Esophagus muscularis mucosa (tissue), 4 donors: Measurements from ENCODE around the gene HOTAIR. TPM values are rescaled to one million over a fixed set of nuclear protein-coding genes. Genes with fewer than 3 reads are reported as not detected.

Experiments used
- DNase-seq: peaks from one replicate; pipeline ENCODE4 v3.0.0-alpha.2; 2017; ENCODE audit errors: extremely low spot score
- H3K27ac ChIP-seq, 4 donors: fragments of 200-600 bp; sonication (generic); replicated peaks in 1 of 4; 1 replicate in 3 of 4; 2 replicates in 1 of 4; pipeline ENCODE4 v1.5.1; 2016 to 2019; ENCODE audit warnings: mild to moderate bottlenecking in 1 of 4
- H3K27me3 ChIP-seq, 4 donors: fragments of 200-600 bp; sonication (generic); one replicate each; pipeline versions ENCODE4 v1.5.1 to v1.6.0; 2016 to 2019
- H3K36me3 ChIP-seq, 4 donors: fragments of 200-600 bp; sonication (generic); one replicate each; pipeline ENCODE4 v1.5.1; 2016 to 2019
- H3K4me1 ChIP-seq, 4 donors: fragments of 200-600 bp; sonication (generic); one replicate each; pipeline ENCODE4 v1.5.1; 2016 to 2019
- H3K4me3 ChIP-seq, 4 donors: fragments of 200-600 bp; sonication (generic); 1 replicate in 2 of 4; 2 replicates in 2 of 4; pipeline ENCODE4 v1.5.1; 2016 to 2019; ENCODE audit warnings: mild to moderate bottlenecking in 4 of 4, moderate library complexity in 1 of 4
- H3K9me3 ChIP-seq, 4 donors: fragments of 200-600 bp; sonication (generic); 1 replicate in 3 of 4; 2 replicates in 1 of 4; pipeline ENCODE4 v1.5.1; 2016 to 2019
- EP300 ChIP-seq: sonication (generic); formaldehyde crosslinking; IDR thresholded peaks from one replicate; pipeline ENCODE4 v1.6.1; 2017; ENCODE audit warnings: antibody characterized with exemption
- POLR2A ChIP-seq: fragments of 450-650 bp; IDR thresholded peaks from one replicate; pipeline ENCODE4 v1.6.1; 2017; ENCODE audit warnings: antibody characterized with exemption, moderate library complexity, mild to moderate bottlenecking, low read depth
- POLR2AphosphoS5 ChIP-seq, 2 donors: sonication (generic); formaldehyde crosslinking; IDR thresholded peaks; one replicate each; pipeline ENCODE4 v1.6.1; 2017; ENCODE audit warnings: antibody characterized with exemption in 2 of 2
- WGBS: methylation state at CpG from one replicate; pipeline ENCODE4 v1.1.5; 2018; 5-methylcytosine and 5-hydroxymethylcytosine counted together
- intact Hi-C: fragments of 100-400 bp; cut with DNase I; formaldehyde crosslinking; loops from one replicate; pipeline ENCODE4 v1.15.1; 2023
- total RNA-seq, 4 donors: library from RNA; depleted of rRNA; stranded (reverse); fragments of >200 nt; gene quantifications; one replicate each; pipeline versions ENCODE4 v1.1.0 to v1.2.1, GENCODE V29; 2016
- TF ChIP-seq, protein P1 (sequence below), 3 experiments: fragments of 200-600 bp in 2 of 3; fragments of 450-650 bp in 1 of 3; sonication (generic) in 2 of 3; IDR thresholded peaks; one replicate each; pipeline ENCODE4 v1.5.1; 2017 to 2019; ENCODE audit warnings: antibody characterized with exemption in 3 of 3, mild to moderate bottlenecking in 2 of 3, moderate library complexity in 1 of 3

Gene HOTAIR
- total RNA-seq, 4 donors from 2014 or later, result not detected

DNA sequence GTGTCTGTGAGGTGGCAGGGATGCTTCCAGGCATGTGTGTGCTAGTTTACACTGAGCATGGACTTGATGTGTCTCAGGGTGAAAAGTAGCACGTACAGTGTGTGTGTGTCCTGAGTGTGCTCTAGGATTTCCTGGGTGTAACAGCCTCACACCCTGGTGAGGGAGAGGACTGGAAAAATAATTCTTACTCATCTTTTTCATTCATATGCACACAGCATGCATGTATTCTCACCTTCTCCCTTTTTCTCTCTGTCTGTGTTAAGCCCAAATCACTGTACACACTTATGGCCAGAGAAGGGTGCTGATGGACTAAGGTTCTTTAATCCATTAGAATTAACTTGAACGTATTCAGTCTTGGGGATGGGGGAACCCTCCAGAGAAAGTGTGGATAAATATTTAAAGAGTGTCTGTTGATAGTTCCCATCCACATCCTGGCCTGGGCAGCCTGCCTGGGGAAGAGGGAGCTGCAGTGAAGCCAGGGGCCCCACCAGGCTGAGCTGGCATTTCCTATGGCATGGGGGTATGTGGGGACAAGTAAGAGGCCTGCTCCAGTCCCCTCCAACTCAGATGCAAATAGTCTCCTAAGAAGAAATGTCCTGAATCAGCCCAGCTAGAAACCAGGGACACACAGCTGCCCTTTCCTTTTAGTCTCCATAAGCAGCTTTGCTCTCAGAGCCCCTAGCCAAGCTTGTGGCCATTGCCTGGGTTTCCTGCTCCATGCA is 32.9 kb upstream of the HOTAIR start:
- Histone ChIP-seq H3K27ac (no peak overlapping the region), H3K27me3 (peaks cover 11 to 99% (median 90%) of the 10 kb centered on the region in 4 donors), H3K4me1 (peaks cover 16 to 42% (median 27%) of the 10 kb centered on the region in 4 donors), H3K4me3 (no peak overlapping the region), H3K36me3 (no peaks in the 10 kb centered on the region), H3K9me3 (no peaks in the 10 kb centered on the region)
- WGBS, result 82% methylated on average over 2 of the region's 2 CpGs
- no peak for TF ChIP-seq POLR2A
- TF ChIP-seq, protein P1, sequence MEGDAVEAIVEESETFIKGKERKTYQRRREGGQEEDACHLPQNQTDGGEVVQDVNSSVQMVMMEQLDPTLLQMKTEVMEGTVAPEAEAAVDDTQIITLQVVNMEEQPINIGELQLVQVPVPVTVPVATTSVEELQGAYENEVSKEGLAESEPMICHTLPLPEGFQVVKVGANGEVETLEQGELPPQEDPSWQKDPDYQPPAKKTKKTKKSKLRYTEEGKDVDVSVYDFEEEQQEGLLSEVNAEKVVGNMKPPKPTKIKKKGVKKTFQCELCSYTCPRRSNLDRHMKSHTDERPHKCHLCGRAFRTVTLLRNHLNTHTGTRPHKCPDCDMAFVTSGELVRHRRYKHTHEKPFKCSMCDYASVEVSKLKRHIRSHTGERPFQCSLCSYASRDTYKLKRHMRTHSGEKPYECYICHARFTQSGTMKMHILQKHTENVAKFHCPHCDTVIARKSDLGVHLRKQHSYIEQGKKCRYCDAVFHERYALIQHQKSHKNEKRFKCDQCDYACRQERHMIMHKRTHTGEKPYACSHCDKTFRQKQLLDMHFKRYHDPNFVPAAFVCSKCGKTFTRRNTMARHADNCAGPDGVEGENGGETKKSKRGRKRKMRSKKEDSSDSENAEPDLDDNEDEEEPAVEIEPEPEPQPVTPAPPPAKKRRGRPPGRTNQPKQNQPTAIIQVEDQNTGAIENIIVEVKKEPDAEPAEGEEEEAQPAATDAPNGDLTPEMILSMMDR (IDR thresholded peaks at IDR 0.05), result no peak
- no peak for TF ChIP-seq POLR2AphosphoS5 (IDR thresholded peaks at IDR 0.05)
- TF ChIP-seq EP300, result no peak
- intact Hi-C loops, result loop anchor here (2.0 kb wide), 1 partner anchor 183 kb away; no protein-coding TSS in a partner anchor
- DNase-seq, result no peak

DNA sequence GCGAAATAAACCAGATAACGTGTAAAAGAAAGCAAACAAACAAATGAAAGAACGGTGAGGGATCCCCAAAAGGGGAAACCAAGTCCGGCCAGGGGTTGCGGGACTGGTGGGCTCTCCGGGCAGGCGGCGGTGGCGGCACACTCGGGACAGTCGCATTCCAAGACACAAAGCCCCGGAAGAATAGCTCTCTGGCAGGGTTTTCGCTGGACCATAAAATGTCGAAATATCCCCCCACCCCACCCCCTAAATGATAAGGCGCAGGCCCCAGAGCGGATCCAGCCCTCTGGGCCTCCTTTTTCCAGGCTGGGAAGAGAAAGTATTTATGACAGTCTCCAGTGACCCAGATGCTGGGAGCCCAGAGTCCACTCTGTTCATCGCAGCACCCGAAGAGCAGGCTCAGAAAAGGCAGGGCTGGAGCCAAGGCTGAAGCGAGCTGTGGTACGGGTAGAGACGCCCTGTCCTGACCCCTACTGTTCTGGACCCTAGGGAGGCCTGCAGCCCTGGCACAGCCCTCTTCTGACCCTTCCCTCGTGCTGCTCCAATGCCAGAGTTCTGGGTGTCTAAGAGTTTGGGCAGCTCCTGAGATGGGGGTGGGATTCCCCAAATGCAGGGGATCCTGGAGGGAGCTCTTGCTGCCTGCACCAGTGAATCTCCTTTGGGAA is 31.9 kb upstream of the HOTAIR start:
- peak overlapping the region in 3 of 4 donors; percentile 2 to 38 (median 20) for H3K4me3 ChIP-seq
- peaks cover 11 to 99% (median 94%) of the 10 kb centered on the region in 4 donors for H3K27me3 ChIP-seq
- no peaks in the 10 kb centered on the region for H3K9me3 ChIP-seq
- TF ChIP-seq EP300 (no peak), POLR2A (no peak), POLR2AphosphoS5 (IDR thresholded peaks at IDR 0.05) (no peak)
- TF ChIP-seq, protein P1 (IDR thresholded peaks at IDR 0.05), result no peak
- H3K36me3 ChIP-seq, result no peaks in the 10 kb centered on the region
- 61% methylated on average over 22 of the region's 22 CpGs for WGBS
- intact Hi-C loops, result loop anchor here (2.0 kb wide), 1 partner anchor 184 kb away; no protein-coding TSS in a partner anchor
- no peak for DNase-seq
- H3K4me1 ChIP-seq, result peaks cover 16 to 40% (median 27%) of the 10 kb centered on the region in 4 donors
- no peak overlapping the region for H3K27ac ChIP-seq

DNA sequence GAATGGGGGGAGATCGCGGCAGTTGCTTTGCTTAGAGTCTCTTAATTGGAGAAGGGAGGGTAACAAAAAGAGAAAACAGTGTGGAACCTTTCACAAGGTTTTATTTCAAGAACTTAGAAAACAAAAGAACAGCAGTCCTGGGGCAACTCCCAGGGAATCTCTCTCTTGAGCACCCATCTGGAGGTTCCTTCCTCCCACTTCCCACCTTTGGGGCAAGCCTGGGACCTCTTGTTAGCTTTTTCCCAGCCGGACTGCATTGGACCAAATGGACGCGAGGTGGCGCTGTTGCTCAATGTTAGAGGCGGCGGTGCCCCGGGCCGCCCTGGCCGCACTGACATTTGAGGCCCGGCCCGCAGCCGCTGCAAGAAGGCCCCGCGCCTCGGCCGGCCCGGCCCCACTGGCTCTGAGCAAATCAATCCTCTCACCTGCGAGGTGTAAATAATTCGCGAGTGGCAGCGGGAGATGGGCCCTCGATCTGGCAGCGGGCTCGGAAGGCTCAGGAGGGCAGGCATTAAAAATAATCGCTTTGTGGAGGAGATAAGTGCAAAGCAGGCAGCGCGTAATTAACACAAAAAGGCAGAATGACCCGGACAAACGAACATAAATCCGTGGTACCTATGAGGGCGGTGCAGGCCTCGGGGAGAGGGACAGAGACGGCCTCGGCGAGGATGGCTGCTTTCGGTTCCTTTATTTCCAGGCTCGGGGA is 31.3 kb upstream of the HOTAIR start:
- TF ChIP-seq, protein P1 (IDR thresholded peaks at IDR 0.05), result peak; percentile 93 to 97 (median 96)
- TF ChIP-seq POLR2AphosphoS5 (IDR thresholded peaks at IDR 0.05) (peak in 1 of 2 donors; percentile 40), EP300 (no peak)
- peak; percentile 96 for DNase-seq
- Histone ChIP-seq H3K36me3 (no peaks in the 10 kb centered on the region), H3K9me3 (no peaks in the 10 kb centered on the region), H3K4me3 (peak overlapping the region in 3 of 4 donors; percentile 2 to 38 (median 20)), H3K27me3 (peaks cover 11 to 99% (median 93%) of the 10 kb centered on the region in 4 donors), H3K4me1 (peaks cover 16 to 34% (median 23%) of the 10 kb centered on the region in 4 donors), H3K27ac (no peak overlapping the region)
- intact Hi-C loops, result loop anchor here (2.0 kb wide), 1 partner anchor 185 kb away; no protein-coding TSS in a partner anchor
- WGBS, result 22% methylated on average over 39 of the region's 39 CpGs

DNA sequence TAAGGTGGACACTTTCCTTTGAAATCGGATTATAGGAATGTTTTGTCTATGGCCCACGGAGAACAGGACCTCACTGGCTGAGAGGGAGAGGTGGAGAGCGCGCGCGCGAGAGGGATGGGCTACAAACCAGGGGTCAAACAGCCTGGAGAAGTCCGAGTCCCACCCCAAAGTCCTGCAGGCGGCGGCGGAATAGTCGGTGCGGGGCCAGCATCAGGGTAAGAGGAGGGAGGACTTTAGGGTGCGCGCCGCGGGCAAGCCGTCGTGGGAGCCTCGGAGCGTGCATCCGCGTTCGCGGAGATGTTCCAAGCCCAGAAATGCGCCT is 30.7 kb upstream of the HOTAIR start:
- no peaks in the 10 kb centered on the region for H3K9me3 ChIP-seq
- no peak overlapping the region for H3K27ac ChIP-seq
- peaks cover 11 to 99% (median 92%) of the 10 kb centered on the region in 4 donors for H3K27me3 ChIP-seq
- TF ChIP-seq, protein P1 (IDR thresholded peaks at IDR 0.05), result no peak
- no peak for TF ChIP-seq POLR2A
- TF ChIP-seq EP300, result no peak
- no peak for TF ChIP-seq POLR2AphosphoS5 (IDR thresholded peaks at IDR 0.05)
- H3K4me3 ChIP-seq, result no peak overlapping the region
- peaks cover 19 to 33% (median 25%) of the 10 kb centered on the region in 4 donors for H3K4me1 ChIP-seq
- 12% methylated on average over 26 of the region's 26 CpGs for WGBS
- no peak for DNase-seq
- H3K36me3 ChIP-seq, result no peaks in the 10 kb centered on the region
- intact Hi-C loops, result no loop called here
